ENCODE measurements around the gene NDUFS7. TPM values are rescaled to one million over a fixed set of nuclear protein-coding genes. Genes with fewer than 3 reads are reported as not detected.

NDUFS7 gene
- total RNA-seq, 1 donor from 2014 or later, result 84.3 TPM

GRCh38 chr19:1389033-1389940, 5.6 kb downstream of the NDUFS7 start:
- Mint-ChIP-seq H3K4me1 (peaks cover 11% of the 10 kb centered on the region), H3K4me3 (no peak overlapping the region), H3K27ac (no peak overlapping the region), H3K27me3 (no peaks in the 10 kb centered on the region), H3K36me3 (ENCODE audit: low read depth) (peaks cover 41% of the 10 kb centered on the region), H3K9me3 (no peaks in the 10 kb centered on the region)
- ATAC-seq (ENCODE audit: low read depth) (no peak), DNase-seq (no peak)
- ChIA-PET POLR2A (no interaction called here), CTCF (no interaction called here)
- intact Hi-C loops (cut with micrococcal nuclease), result no loop called here
- no peak for TF ChIP-seq CTCF (IDR thresholded peaks at IDR 0.05)

- Mint-ChIP-seq H3K9me3 (no peaks in the 10 kb centered on the region), H3K27me3 (no peaks in the 10 kb centered on the region), H3K27ac (no peak overlapping the region), H3K4me1 (peaks cover 5% of the 10 kb centered on the region), H3K4me3 (no peak overlapping the region), H3K36me3 (ENCODE audit: low read depth) (peaks cover 44% of the 10 kb centered on the region)
- ChIA-PET CTCF (no interaction called here), POLR2A (no interaction called here)
- no peak for TF ChIP-seq CTCF (IDR thresholded peaks at IDR 0.05)
- intact Hi-C loops (cut with micrococcal nuclease), result no loop called here
- ATAC-seq (ENCODE audit: low read depth) (no peak), DNase-seq (no peak)
These were observed 7.2 kb downstream of the NDUFS7 start for GRCh38 chr19:1390890-1391423.

- no peak for TF ChIP-seq CTCF (IDR thresholded peaks at IDR 0.05)
- ATAC-seq (ENCODE audit: low read depth) (no peak), DNase-seq (no peak)
- Mint-ChIP-seq H3K4me3 (no peak overlapping the region), H3K36me3 (ENCODE audit: low read depth) (peaks cover 40% of the 10 kb centered on the region), H3K9me3 (no peaks in the 10 kb centered on the region), H3K27me3 (no peaks in the 10 kb centered on the region), H3K27ac (no peak overlapping the region), H3K4me1 (no peaks in the 10 kb centered on the region)
- CTCF ChIA-PET, result no interaction called here
- POLR2A ChIA-PET, result no interaction called here
- intact Hi-C loops (cut with micrococcal nuclease), result no loop called here
These were observed 8.7 kb downstream of the NDUFS7 start for GRCh38 chr19:1392407-1392806.

GRCh38 chr19:1392939-1393530, 9.3 kb downstream of the NDUFS7 start:
- ATAC-seq (ENCODE audit: low read depth) (no peak), DNase-seq (no peak)
- no peaks in the 10 kb centered on the region for H3K27me3 Mint-ChIP-seq
- CTCF ChIA-PET, result no interaction called here
- POLR2A ChIA-PET, result interaction anchor here (0.6 kb wide), 1 partner anchor 16 kb away, joined by 12 read pairs; no protein-coding TSS in a partner anchor
- H3K27ac Mint-ChIP-seq, result no peak overlapping the region
- no peaks in the 10 kb centered on the region for H3K9me3 Mint-ChIP-seq
- intact Hi-C loops (cut with micrococcal nuclease), result no loop called here
- no peaks in the 10 kb centered on the region for H3K4me1 Mint-ChIP-seq
- no peak overlapping the region for H3K4me3 Mint-ChIP-seq
- TF ChIP-seq CTCF (IDR thresholded peaks at IDR 0.05), result no peak
- H3K36me3 Mint-ChIP-seq (ENCODE audit: low read depth), result peaks cover 40% of the 10 kb centered on the region

GRCh38 chr19:1393841-1394240, 10.1 kb downstream of the NDUFS7 start:
- ChIA-PET POLR2A (interaction anchor here (0.6 kb wide), 2 partner anchors 15 to 71 kb away, joined by 5 to 12 read pairs; no protein-coding TSS in a partner anchor), CTCF (no interaction called here)
- H3K9me3 Mint-ChIP-seq, result no peaks in the 10 kb centered on the region
- no peaks in the 10 kb centered on the region for H3K4me1 Mint-ChIP-seq
- H3K4me3 Mint-ChIP-seq, result no peak overlapping the region
- H3K27me3 Mint-ChIP-seq, result no peaks in the 10 kb centered on the region
- peaks cover 35% of the 10 kb centered on the region for H3K36me3 Mint-ChIP-seq (ENCODE audit: low read depth)
- TF ChIP-seq CTCF (IDR thresholded peaks at IDR 0.05), result no peak
- no peak for DNase-seq
- ATAC-seq (ENCODE audit: low read depth), result no peak
- intact Hi-C loops (cut with micrococcal nuclease), result no loop called here
- no peak overlapping the region for H3K27ac Mint-ChIP-seq
